GM23338 (cell line): ENCODE results near the gene PLD2. TPM values are rescaled to one million over a fixed set of nuclear protein-coding genes. Genes with fewer than 3 reads are reported as not detected.

Experiments used
- ATAC-seq: fragments of 200-7000 bp; cut with Tn5 transposase; 3 replicates; pipeline ENCODE4 v1.9.1; 2020
- DNase-seq: peaks from one replicate; pipeline ENCODE4 v3.0.0-alpha.2; 2015; ENCODE audit warnings: low spot score
- H2AFZ ChIP-seq: fragments of 200-600 bp; sonication (generic); 2 replicates; pipeline ENCODE4 v1.8.0; 2016; ENCODE audit warnings: antibody characterized with exemption, mild to moderate bottlenecking, moderate library complexity
- H3F3A ChIP-seq: fragments of 200-600 bp; sonication (generic); replicated peaks from 2 replicates; pipeline ENCODE4 v1.8.0; 2017; ENCODE audit warnings: antibody characterized with exemption, mixed run types, low read depth
- H3K27ac ChIP-seq: fragments of 200-600 bp; sonication (generic); 2 replicates; pipeline ENCODE4 v1.6.1; 2016; ENCODE audit warnings: low read depth
- H3K27me3 ChIP-seq: fragments of 200-600 bp; sonication (generic); 2 replicates; pipeline ENCODE4 v1.8.0; 2016; ENCODE audit warnings: mild to moderate bottlenecking, mixed run types, moderate library complexity; ENCODE audit not compliant: insufficient read depth
- H3K36me3 ChIP-seq: fragments of 200-600 bp; sonication (generic); 2 replicates; pipeline ENCODE4 v1.8.0; 2016; ENCODE audit warnings: mild to moderate bottlenecking; ENCODE audit not compliant: insufficient read depth
- H3K4me1 ChIP-seq: fragments of 200-600 bp; sonication (generic); 2 replicates; pipeline ENCODE4 v1.8.0; 2016; ENCODE audit warnings: mild to moderate bottlenecking, moderate library complexity; ENCODE audit not compliant: insufficient read depth
- H3K4me2 ChIP-seq: fragments of 200-600 bp; sonication (generic); 2 replicates; pipeline ENCODE4 v1.7.1; 2017; ENCODE audit warnings: mixed run types
- H3K4me3 ChIP-seq: fragments of 200-600 bp; sonication (generic); 2 replicates; pipeline ENCODE4 v1.6.1; 2016; ENCODE audit warnings: mixed run types
- H3K79me2 ChIP-seq: fragments of 200-600 bp; sonication (generic); replicated peaks from 2 replicates; pipeline ENCODE4 v1.8.0; 2017; ENCODE audit warnings: mild to moderate bottlenecking; ENCODE audit not compliant: insufficient read depth
- H3K9me2 ChIP-seq: fragments of 200-600 bp; sonication (generic); 2 replicates; pipeline ENCODE4 v1.8.0; 2017; ENCODE audit not compliant: insufficient read depth
- H4K20me1 ChIP-seq: fragments of 200-600 bp; sonication (generic); replicated peaks from 2 replicates; pipeline ENCODE4 v1.8.0; 2017; ENCODE audit warnings: mild to moderate bottlenecking; ENCODE audit not compliant: insufficient read depth
- H3K27ac Mint-ChIP-seq: 2 replicates; pipeline ENCODE4 v1.8.0; 2020; ENCODE audit warnings: inconsistent platforms, mild to moderate bottlenecking, moderate library complexity, mixed read lengths
- H3K27me3 Mint-ChIP-seq: 3 replicates; pipeline ENCODE4 v1.8.0; 2022; ENCODE audit warnings: low read depth, mild to moderate bottlenecking, moderate library complexity, mixed read lengths, inconsistent platforms; ENCODE audit not compliant: insufficient read depth, poor library complexity
- H3K36me3 Mint-ChIP-seq: 3 replicates; pipeline ENCODE4 v1.8.0; 2021; ENCODE audit warnings: low read depth, mild to moderate bottlenecking, inconsistent platforms, moderate library complexity, mixed read lengths
- H3K4me1 Mint-ChIP-seq: 3 replicates; pipeline ENCODE4 v1.8.0; 2020; ENCODE audit warnings: mild to moderate bottlenecking, inconsistent platforms, mixed read lengths
- H3K4me3 Mint-ChIP-seq: 3 replicates; pipeline ENCODE4 v1.8.0; 2021; ENCODE audit warnings: moderate library complexity, mild to moderate bottlenecking, inconsistent platforms, mixed read lengths
- H3K9me3 Mint-ChIP-seq: 3 replicates; pipeline ENCODE4 v1.8.0; 2020; ENCODE audit warnings: moderate library complexity, mild to moderate bottlenecking, inconsistent platforms, mixed read lengths
- CREB1 ChIP-seq: fragments of 250-450 bp; sonication (Bioruptor Pico); IDR thresholded peaks from 2 replicates; pipeline ENCODE4 v1.5.0; 2020; ENCODE audit warnings: low read depth, mild to moderate bottlenecking, moderate library complexity
- EZH2phosphoT487 ChIP-seq: fragments of 200-600 bp; sonication (generic); IDR thresholded peaks from one replicate; pipeline ENCODE4 v1.8.1; 2018; ENCODE audit warnings: antibody characterized with exemption; ENCODE audit not compliant: unreplicated experiment
- JUNB ChIP-seq: IDR thresholded peaks from one replicate; pipeline ENCODE4 v1.6.1; 2016; ENCODE audit warnings: antibody characterized with exemption; ENCODE audit not compliant: unreplicated experiment
- NANOG ChIP-seq: IDR thresholded peaks from 2 replicates; pipeline ENCODE4 v1.6.1; 2016; ENCODE audit warnings: antibody characterized with exemption, borderline replicate concordance
- POLR2AphosphoS5 ChIP-seq: IDR thresholded peaks from 2 replicates; pipeline ENCODE4 v1.6.1; 2016; ENCODE audit warnings: antibody characterized with exemption, low read depth
- ZNF114 ChIP-seq: fragments of 250-450 bp; sonication (Bioruptor Pico); IDR thresholded peaks from 2 replicates; pipeline ENCODE4 v1.5.0; 2020; ENCODE audit warnings: mild to moderate bottlenecking, moderate library complexity
- polyA plus RNA-seq: library from polyadenylated mRNA; unstranded; fragments of >200 nt; fragmentation: Nextera tagmentation; extraction: Ambion mirVana; gene quantifications from 2 replicates; pipeline ENCODE4 v1.2.1, GENCODE V29; 2016
- total RNA-seq: library from RNA; depleted of rRNA; stranded (reverse); fragments of >200 nt; shearing (Covaris generic); gene quantifications from 2 replicates; pipeline ENCODE4 v1.2.3, GENCODE V29; 2014
- TF ChIP-seq, protein P1 (sequence below): fragments of 250-450 bp; sonication (Bioruptor Pico); IDR thresholded peaks from 2 replicates; pipeline ENCODE4 v1.5.0; 2020; ENCODE audit warnings: mild to moderate bottlenecking, moderate library complexity
- TF ChIP-seq, protein P2 (sequence below), 2 experiments: fragments of 200-600 bp in 1 of 2; sonication (generic) in 1 of 2; conservative IDR thresholded peaks; 2 replicates each; pipeline versions ENCODE4 v1.5.1 to v1.6.1; 2016 to 2017; ENCODE audit warnings: antibody characterized with exemption in 2 of 2, low read depth in 2 of 2, mild to moderate bottlenecking in 2 of 2, moderate library complexity in 1 of 2
- TF ChIP-seq, protein P3 (sequence below): IDR thresholded peaks from 2 replicates; pipeline ENCODE4 v1.6.1; 2016; ENCODE audit warnings: antibody characterized with exemption
- TF ChIP-seq, protein P4 (sequence below): IDR thresholded peaks from one replicate; pipeline ENCODE4 v1.6.1; 2018; ENCODE audit warnings: antibody characterized with exemption; ENCODE audit not compliant: unreplicated experiment

The PLD2 gene
- total and polyA plus RNA-seq, 2 experiments from 2014 or later = 20.2 to 55.9 TPM

DNA sequence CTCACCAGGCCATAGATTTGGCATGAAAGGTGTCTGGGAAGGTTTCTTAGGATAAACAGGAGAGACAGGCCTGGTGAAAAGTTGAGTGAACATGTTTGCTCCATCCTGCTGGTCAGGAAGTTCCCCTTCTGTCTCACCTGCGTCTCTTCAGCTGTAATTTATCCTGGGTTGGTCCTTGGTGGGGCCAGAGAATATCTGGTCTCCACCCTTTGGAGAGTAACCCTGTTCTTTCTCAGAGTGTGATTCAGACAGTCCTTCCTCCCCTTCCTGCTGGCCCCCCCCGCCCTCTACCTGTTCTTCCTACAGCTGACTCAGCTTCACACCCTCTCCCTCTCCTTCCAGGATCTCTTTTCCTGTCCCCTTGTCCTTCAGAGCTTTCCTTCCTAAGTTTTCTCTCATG lies 43.3 kb downstream of the PLD2 start (continued):
- TF ChIP-seq CREB1 (CRISPR knock-in tag) = no peak
- TF ChIP-seq, protein P1, sequence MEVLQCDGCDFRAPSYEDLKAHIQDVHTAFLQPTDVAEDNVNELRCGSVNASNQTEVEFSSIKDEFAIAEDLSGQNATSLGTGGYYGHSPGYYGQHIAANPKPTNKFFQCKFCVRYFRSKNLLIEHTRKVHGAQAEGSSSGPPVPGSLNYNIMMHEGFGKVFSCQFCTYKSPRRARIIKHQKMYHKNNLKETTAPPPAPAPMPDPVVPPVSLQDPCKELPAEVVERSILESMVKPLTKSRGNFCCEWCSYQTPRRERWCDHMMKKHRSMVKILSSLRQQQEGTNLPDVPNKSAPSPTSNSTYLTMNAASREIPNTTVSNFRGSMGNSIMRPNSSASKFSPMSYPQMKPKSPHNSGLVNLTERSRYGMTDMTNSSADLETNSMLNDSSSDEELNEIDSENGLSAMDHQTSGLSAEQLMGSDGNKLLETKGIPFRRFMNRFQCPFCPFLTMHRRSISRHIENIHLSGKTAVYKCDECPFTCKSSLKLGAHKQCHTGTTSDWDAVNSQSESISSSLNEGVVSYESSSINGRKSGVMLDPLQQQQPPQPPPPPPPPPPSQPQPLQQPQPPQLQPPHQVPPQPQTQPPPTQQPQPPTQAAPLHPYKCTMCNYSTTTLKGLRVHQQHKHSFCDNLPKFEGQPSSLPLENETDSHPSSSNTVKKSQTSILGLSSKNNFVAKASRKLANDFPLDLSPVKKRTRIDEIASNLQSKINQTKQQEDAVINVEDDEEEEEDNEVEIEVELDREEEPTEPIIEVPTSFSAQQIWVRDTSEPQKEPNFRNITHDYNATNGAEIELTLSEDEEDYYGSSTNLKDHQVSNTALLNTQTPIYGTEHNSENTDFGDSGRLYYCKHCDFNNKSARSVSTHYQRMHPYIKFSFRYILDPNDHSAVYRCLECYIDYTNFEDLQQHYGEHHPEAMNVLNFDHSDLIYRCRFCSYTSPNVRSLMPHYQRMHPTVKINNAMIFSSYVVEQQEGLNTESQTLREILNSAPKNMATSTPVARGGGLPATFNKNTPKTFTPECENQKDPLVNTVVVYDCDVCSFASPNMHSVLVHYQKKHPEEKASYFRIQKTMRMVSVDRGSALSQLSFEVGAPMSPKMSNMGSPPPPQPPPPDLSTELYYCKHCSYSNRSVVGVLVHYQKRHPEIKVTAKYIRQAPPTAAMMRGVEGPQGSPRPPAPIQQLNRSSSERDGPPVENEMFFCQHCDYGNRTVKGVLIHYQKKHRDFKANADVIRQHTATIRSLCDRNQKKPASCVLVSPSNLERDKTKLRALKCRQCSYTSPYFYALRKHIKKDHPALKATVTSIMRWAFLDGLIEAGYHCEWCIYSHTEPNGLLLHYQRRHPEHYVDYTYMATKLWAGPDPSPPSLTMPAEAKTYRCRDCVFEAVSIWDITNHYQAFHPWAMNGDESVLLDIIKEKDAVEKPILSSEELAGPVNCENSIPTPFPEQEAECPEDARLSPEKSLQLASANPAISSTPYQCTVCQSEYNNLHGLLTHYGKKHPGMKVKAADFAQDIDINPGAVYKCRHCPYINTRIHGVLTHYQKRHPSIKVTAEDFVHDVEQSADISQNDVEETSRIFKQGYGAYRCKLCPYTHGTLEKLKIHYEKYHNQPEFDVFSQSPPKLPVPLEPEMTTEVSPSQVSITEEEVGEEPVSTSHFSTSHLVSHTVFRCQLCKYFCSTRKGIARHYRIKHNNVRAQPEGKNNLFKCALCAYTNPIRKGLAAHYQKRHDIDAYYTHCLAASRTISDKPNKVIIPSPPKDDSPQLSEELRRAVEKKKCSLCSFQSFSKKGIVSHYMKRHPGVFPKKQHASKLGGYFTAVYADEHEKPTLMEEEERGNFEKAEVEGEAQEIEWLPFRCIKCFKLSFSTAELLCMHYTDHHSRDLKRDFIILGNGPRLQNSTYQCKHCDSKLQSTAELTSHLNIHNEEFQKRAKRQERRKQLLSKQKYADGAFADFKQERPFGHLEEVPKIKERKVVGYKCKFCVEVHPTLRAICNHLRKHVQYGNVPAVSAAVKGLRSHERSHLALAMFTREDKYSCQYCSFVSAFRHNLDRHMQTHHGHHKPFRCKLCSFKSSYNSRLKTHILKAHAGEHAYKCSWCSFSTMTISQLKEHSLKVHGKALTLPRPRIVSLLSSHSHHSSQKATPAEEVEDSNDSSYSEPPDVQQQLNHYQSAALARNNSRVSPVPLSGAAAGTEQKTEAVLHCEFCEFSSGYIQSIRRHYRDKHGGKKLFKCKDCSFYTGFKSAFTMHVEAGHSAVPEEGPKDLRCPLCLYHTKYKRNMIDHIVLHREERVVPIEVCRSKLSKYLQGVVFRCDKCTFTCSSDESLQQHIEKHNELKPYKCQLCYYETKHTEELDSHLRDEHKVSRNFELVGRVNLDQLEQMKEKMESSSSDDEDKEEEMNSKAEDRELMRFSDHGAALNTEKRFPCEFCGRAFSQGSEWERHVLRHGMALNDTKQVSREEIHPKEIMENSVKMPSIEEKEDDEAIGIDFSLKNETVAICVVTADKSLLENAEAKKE (CRISPR knock-in tag) = no peak
- TF ChIP-seq, protein P2, sequence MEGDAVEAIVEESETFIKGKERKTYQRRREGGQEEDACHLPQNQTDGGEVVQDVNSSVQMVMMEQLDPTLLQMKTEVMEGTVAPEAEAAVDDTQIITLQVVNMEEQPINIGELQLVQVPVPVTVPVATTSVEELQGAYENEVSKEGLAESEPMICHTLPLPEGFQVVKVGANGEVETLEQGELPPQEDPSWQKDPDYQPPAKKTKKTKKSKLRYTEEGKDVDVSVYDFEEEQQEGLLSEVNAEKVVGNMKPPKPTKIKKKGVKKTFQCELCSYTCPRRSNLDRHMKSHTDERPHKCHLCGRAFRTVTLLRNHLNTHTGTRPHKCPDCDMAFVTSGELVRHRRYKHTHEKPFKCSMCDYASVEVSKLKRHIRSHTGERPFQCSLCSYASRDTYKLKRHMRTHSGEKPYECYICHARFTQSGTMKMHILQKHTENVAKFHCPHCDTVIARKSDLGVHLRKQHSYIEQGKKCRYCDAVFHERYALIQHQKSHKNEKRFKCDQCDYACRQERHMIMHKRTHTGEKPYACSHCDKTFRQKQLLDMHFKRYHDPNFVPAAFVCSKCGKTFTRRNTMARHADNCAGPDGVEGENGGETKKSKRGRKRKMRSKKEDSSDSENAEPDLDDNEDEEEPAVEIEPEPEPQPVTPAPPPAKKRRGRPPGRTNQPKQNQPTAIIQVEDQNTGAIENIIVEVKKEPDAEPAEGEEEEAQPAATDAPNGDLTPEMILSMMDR (conservative IDR thresholded peaks at IDR 0.05; ENCODE audit: low read depth in 2 of 2) = no peak
- TF ChIP-seq POLR2AphosphoS5 = no peak
- no peak for TF ChIP-seq JUNB
- TF ChIP-seq EZH2phosphoT487 = no peak
- no peak for TF ChIP-seq NANOG

DNA sequence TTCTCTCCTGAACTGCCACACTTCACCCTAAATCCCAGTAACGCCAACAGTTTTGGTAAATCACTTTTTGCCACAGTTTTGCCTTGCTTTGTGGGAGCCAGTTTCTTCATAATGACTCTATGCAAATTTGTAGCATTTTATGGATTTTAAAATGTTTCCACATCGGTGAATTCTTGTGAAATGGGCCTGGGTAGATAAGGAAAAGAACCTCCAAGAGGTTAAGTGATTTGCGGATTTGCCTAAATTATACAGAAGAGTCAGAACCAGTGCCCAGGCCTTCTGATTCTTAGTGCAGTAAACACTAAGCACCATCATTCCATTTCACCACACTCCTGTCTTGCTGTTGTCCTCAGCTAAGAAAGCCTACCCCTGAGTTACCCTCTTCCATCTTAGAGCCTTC lies 44.1 kb downstream of the PLD2 start:
- Histone ChIP-seq H3F3A (peaks cover 3% of the 10 kb centered on the region; the same call in 1 of the 2 replicates), H3K4me2 (peak overlapping the region; percentile 6; the same call in 1 of the 2 replicates), H3K9me2 (no peaks in the 10 kb centered on the region), H4K20me1 (no peaks in the 10 kb centered on the region; the same call in 1 of the 2 replicates), H3K4me3 (no peak overlapping the region), H3K79me2 (peaks cover 51% of the 10 kb centered on the region), H3K4me1 (peaks cover 43% of the 10 kb centered on the region), H3K36me3 (no peaks in the 10 kb centered on the region), H2AFZ (no peak overlapping the region), H3K27me3 (no peaks in the 10 kb centered on the region), H3K27ac (peak overlapping the region; percentile 91)
- Mint-ChIP-seq H3K27me3 (peaks cover 17% of the 10 kb centered on the region), H3K36me3 (peaks cover 4% of the 10 kb centered on the region; the same call in 1 of the 3 replicates), H3K9me3 (no peaks in the 10 kb centered on the region; the same call in 2 of the 3 replicates), H3K4me3 (no peak overlapping the region; the same call in 2 of the 3 replicates), H3K4me1 (peaks cover 62% of the 10 kb centered on the region), H3K27ac (peak overlapping the region; percentile 56)
- TF ChIP-seq EZH2phosphoT487 (no peak), ZNF114 (CRISPR knock-in tag) (no peak), CREB1 (CRISPR knock-in tag) (no peak)
- TF ChIP-seq, protein P3, sequence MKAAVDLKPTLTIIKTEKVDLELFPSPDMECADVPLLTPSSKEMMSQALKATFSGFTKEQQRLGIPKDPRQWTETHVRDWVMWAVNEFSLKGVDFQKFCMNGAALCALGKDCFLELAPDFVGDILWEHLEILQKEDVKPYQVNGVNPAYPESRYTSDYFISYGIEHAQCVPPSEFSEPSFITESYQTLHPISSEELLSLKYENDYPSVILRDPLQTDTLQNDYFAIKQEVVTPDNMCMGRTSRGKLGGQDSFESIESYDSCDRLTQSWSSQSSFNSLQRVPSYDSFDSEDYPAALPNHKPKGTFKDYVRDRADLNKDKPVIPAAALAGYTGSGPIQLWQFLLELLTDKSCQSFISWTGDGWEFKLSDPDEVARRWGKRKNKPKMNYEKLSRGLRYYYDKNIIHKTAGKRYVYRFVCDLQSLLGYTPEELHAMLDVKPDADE = no peak
- TF ChIP-seq, protein P4, sequence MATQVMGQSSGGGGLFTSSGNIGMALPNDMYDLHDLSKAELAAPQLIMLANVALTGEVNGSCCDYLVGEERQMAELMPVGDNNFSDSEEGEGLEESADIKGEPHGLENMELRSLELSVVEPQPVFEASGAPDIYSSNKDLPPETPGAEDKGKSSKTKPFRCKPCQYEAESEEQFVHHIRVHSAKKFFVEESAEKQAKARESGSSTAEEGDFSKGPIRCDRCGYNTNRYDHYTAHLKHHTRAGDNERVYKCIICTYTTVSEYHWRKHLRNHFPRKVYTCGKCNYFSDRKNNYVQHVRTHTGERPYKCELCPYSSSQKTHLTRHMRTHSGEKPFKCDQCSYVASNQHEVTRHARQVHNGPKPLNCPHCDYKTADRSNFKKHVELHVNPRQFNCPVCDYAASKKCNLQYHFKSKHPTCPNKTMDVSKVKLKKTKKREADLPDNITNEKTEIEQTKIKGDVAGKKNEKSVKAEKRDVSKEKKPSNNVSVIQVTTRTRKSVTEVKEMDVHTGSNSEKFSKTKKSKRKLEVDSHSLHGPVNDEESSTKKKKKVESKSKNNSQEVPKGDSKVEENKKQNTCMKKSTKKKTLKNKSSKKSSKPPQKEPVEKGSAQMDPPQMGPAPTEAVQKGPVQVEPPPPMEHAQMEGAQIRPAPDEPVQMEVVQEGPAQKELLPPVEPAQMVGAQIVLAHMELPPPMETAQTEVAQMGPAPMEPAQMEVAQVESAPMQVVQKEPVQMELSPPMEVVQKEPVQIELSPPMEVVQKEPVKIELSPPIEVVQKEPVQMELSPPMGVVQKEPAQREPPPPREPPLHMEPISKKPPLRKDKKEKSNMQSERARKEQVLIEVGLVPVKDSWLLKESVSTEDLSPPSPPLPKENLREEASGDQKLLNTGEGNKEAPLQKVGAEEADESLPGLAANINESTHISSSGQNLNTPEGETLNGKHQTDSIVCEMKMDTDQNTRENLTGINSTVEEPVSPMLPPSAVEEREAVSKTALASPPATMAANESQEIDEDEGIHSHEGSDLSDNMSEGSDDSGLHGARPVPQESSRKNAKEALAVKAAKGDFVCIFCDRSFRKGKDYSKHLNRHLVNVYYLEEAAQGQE = no peak
- TF ChIP-seq, protein P2 (conservative IDR thresholded peaks at IDR 0.05; ENCODE audit: low read depth in 2 of 2) = no peak
- DNase-seq = no peak
- ATAC-seq = no peak
